ENCODE results near the gene ZFP36. TPM values are rescaled to one million over a fixed set of nuclear protein-coding genes. Genes with fewer than 3 reads are reported as not detected.
A peak's percentile ranks its signal among the peaks of the same experiment; 100 is the strongest.

ZFP36 gene
- total RNA-seq, 6 donors from 2014 or later, result 195 to 525 (median 238) TPM

GRCh38 chr19:39408392-39409207 lies 2.0 kb downstream of the ZFP36 start:
- peak overlapping the region; percentile 99 to 100 (median 100) for H3K27ac ChIP-seq
- 25 to 40% methylated on average over 7 to 15 of the region's 20 CpGs for WGBS, 2 donors
- no peaks in the 10 kb centered on the region for H3K27me3 ChIP-seq
- peak overlapping the region; percentile 72 to 92 (median 80) for H3K4me3 ChIP-seq
- peaks cover 33 to 55% (median 42%) of the 10 kb centered on the region in 4 donors for H3K4me1 ChIP-seq
- H3K9me3 ChIP-seq, result no peaks in the 10 kb centered on the region
- TF ChIP-seq POLR2A (IDR thresholded peaks at IDR 0.05) (peak in 3 of 4 donors; percentile 20 to 22 (median 22)), POLR2AphosphoS5 (IDR thresholded peaks at IDR 0.05) (peak; percentile 72 to 96), CTCF (IDR thresholded peaks at IDR 0.05) (no peak)
- peaks cover 11 to 23% (median 15%) of the 10 kb centered on the region in 4 donors for H3K36me3 ChIP-seq
- ATAC-seq (ENCODE audit: low FRiP score in 2 of 2) (no peak), DNase-seq (peak in 1 of 2 donors; percentile 87)

GRCh38 chr19:39409208-39410016 lies 2.8 kb downstream of the ZFP36 start:
- ATAC-seq (ENCODE audit: low FRiP score in 2 of 2) (peak; percentile 40 to 52), DNase-seq (peak; percentile 96 to 99)
- Histone ChIP-seq H3K9me3 (no peaks in the 10 kb centered on the region), H3K36me3 (peaks cover 11 to 23% (median 15%) of the 10 kb centered on the region in 4 donors), H3K27me3 (no peaks in the 10 kb centered on the region), H3K27ac (peak overlapping the region; percentile 99 to 100 (median 100)), H3K4me1 (peaks cover 32 to 58% (median 45%) of the 10 kb centered on the region in 4 donors), H3K4me3 (peak overlapping the region; percentile 72 to 92 (median 80))
- WGBS, 2 donors, result 0 to 1% methylated on average over 13 to 40 of the region's 52 CpGs
- TF ChIP-seq CTCF (IDR thresholded peaks at IDR 0.05), result peak in 1 of 6 experiments; percentile 30
- TF ChIP-seq POLR2A (IDR thresholded peaks at IDR 0.05), result peak in 3 of 4 donors; percentile 7 to 90 (median 50)
- TF ChIP-seq POLR2AphosphoS5 (IDR thresholded peaks at IDR 0.05), result peak; percentile 97 to 99
- peak in 3 of 4 donors; percentile 72 to 98 (median 97) for TF ChIP-seq EP300 (IDR thresholded peaks at IDR 0.05)

- no peaks in the 10 kb centered on the region for H3K27me3 ChIP-seq
- peak overlapping the region; percentile 72 to 92 (median 80) for H3K4me3 ChIP-seq
- H3K9me3 ChIP-seq, result no peaks in the 10 kb centered on the region
- ATAC-seq (ENCODE audit: low FRiP score in 2 of 2), result peak; percentile 12 to 37
- 2 to 3% methylated on average over 21 to 29 of the region's 35 CpGs for WGBS, 2 donors
- H3K4me1 ChIP-seq, result peaks cover 26 to 58% (median 44%) of the 10 kb centered on the region in 4 donors
- peaks cover 11 to 23% (median 15%) of the 10 kb centered on the region in 4 donors for H3K36me3 ChIP-seq
- peak overlapping the region; percentile 99 to 100 (median 100) for H3K27ac ChIP-seq
- TF ChIP-seq POLR2AphosphoS5 (IDR thresholded peaks at IDR 0.05) (peak; percentile 62 to 86), POLR2A (IDR thresholded peaks at IDR 0.05) (peak; percentile 66 to 82 (median 70)), EP300 (IDR thresholded peaks at IDR 0.05) (peak in 2 of 4 donors; percentile 13 to 64), CTCF (IDR thresholded peaks at IDR 0.05) (peak in 2 of 6 experiments; percentile 7 to 13)
- peak; percentile 85 to 97 for DNase-seq
These were observed 3.6 kb downstream of the ZFP36 start for GRCh38 chr19:39410017-39410830.

- no peak for ATAC-seq (ENCODE audit: low FRiP score in 2 of 2)
- no peak for DNase-seq
- TF ChIP-seq POLR2A (IDR thresholded peaks at IDR 0.05), result peak in 1 of 4 donors; percentile 2
- TF ChIP-seq EP300 (IDR thresholded peaks at IDR 0.05), result no peak
- TF ChIP-seq CTCF (IDR thresholded peaks at IDR 0.05), result no peak
- no peak for TF ChIP-seq POLR2AphosphoS5 (IDR thresholded peaks at IDR 0.05)
- Histone ChIP-seq H3K27ac (peak overlapping the region; percentile 99 to 100 (median 100)), H3K36me3 (peaks cover 11 to 24% (median 15%) of the 10 kb centered on the region in 4 donors), H3K4me3 (peak overlapping the region in 3 of 4 donors; percentile 72 to 81 (median 80)), H3K9me3 (no peaks in the 10 kb centered on the region), H3K27me3 (no peaks in the 10 kb centered on the region), H3K4me1 (peaks cover 23 to 58% (median 43%) of the 10 kb centered on the region in 4 donors)
- WGBS, 2 donors, result 71 to 72% methylated on average over 1 of the region's 1 CpG
These were observed 4.1 kb downstream of the ZFP36 start for GRCh38 chr19:39410831-39411080.

Data from upper lobe of left lung (tissue), 6 donors.